Activated CD8-positive, alpha-beta memory T cell treated with anti-CD3 and anti-CD28 coated beads, Interleukin-2, amount 50 U/mL, for 24 hours (primary cell): ENCODE data around the gene RIMS4.
"Not testable (repeated sequence)": the region's sequence is repeated elsewhere in the genome, so short reads cannot be mapped to it uniquely, and the experiment has no call there.

ENCODE experiments used
- DNase-seq: peaks from one replicate; pipeline ENCODE4 v3.0.0-alpha.2; 2020; ENCODE audit errors: extremely low read depth

RIMS4 gene

DNA sequence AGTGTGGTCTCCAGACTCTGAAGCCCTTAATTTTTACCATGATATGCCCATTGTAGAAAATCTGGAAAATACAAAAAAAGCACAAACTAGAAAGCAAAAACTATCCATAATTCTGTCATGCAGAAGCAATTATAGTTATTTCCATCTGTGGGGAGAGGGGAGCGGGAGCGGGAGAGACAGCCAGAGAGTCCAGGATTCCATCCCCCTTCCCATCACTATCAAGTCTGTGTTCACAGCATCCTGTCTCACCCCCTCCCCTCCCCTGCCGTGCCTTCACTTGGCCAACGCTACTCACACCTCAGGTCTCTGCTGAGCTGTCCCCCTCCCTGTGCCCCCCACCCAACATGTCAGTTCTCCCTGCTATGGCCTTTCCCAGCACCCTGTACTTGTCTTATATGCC, 14.5 kb downstream of the RIMS4 start:
- no peak for DNase-seq

DNA sequence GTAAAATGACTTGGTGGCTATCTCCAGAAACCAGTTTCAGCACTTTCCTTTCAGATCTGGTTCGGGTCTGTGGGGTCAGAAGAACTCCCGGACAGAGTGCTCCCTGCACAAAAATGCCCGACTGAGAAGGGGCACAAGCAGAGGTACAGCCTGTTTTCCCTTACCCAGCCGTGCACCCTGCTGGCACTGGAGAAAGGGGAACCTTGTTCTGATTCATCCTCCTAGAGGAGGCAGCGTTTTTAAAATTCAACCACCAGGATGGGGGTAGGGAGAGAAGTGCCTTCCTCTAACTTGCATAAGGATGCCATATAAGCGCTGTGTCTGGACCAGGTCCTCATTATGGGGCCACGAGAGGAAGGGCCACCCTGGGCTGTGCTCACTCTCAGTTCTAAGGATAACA, 17.6 kb downstream of the RIMS4 start:
- no peak for DNase-seq

DNA sequence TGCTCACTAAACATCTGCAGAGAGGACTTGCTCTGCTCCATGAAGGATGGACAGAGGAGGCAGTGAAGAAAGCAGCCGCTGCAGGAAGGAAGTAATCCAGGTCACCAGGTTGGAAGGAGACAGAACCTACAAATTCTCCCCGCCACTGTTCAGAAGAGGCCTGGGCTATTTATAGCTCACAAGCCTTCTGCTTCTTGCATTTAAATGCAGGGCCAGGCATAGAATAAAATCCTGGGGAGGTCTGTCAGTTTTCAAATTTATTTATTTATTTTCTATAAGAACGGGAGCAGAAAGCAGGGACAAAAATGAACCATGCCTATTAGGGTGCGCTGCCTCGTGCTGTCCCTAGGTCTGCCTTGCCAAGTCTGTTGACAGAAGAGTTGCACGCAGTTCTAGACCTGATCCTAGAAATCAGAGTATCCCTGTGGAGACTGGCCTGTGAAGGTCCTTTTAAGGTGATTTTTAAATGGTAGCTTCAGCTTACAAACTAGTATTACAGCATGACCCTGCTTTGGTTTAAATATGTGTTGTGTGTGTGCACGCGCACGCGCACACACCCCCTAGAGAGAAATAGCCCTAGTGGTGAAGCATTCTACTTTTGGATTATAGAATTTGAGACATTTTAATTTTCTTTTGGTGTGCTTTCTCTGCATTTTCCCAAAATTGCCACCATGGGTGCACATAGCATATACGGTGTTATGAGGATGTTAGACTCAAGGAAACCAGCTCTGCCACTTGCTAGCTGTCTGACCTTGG, 19.5 kb downstream of the RIMS4 start:
- DNase-seq = no peak

DNA sequence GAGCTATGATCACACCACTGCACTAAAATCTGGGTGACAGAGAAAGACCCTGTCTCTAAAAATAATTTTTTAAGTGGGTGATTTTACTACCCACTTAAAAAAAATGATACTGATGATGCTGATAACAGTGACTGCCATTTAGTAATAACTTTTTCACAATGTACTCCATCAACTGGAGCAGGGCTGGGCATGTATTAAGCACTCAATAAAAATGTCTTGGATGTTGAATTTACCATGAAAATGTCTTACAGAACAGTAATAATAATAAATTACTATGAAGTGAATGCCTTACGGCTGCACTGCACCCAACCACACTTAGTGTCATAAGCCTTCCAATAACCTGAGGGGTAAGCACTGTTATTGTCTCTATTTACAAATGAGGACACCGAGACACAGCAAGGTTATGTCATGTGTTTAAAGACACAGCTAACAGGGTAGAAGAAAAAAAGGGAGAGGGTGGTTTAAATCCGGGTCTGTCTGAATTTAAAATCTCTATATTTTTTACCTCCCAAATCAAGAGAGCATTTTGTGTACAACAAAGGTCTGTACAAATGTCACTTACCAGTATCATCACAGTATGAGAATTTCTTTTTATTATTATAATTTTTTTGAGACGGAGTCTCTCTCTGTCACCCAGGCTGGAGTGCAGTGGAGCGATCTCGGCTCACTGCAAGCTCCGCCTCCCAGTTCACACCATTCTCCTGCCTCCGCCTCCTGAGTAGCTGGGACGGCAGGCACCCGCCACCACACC, 21.5 kb downstream of the RIMS4 start:
- no peak for DNase-seq

DNA sequence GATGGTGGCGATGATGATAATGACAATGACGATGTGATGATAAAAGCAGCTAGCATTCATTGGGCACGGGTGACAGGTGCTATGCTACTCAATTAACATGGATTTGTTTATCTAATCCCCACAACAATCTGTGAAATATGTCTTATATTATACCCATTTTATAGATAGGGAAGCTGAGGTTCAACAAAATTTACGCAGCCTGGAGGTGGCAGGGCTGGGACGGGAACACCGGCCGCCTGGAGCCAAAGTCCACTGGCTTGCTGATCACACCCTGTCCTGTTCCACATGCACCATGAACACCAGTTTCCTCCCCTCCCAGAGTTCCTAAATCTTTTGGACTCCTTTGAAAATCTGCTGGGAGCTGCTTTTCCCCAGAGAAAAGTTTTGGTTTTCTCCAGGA, 23.0 kb downstream of the RIMS4 start:
- no peak for DNase-seq

DNA sequence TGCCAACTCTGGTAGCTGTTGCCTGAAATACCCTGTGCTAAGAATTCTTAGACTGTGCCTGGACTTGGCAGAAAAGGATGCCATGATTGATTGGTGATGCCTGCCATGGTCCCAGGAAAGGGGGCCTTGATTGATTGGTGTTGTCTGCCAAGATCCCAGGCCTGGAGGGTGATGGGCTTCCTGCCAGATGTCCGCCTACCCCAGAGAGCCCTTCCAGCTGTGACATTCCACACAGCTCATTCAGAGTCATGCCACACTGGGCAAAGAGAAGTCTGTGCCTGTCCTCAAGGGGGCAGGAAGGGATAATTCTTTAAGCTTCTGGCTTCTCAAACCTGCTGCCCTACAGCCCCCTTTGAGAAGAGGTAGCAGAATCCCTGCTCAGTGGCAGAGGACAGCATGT, 24.6 kb downstream of the RIMS4 start:
- DNase-seq = no peak

DNA sequence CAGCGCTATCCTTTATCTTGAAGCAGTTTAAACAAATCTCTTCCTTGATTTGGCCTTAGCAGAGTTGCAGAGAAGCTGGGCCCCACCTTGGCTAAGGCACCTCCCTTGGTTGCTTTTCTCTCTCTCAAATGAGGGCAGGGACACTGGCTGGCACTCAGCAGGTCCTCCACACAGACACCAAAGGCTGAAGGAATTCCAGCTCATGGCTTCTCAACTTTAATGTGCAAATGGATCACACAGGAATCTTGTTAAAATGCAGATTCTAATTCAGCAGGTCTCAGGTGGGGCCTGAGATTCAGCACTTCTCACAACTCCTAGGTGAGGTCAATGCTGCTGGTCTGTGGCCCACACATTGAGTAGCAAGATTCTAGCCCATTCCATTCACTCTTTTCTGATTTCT, 25.7 kb downstream of the RIMS4 start:
- no peak for DNase-seq

DNA sequence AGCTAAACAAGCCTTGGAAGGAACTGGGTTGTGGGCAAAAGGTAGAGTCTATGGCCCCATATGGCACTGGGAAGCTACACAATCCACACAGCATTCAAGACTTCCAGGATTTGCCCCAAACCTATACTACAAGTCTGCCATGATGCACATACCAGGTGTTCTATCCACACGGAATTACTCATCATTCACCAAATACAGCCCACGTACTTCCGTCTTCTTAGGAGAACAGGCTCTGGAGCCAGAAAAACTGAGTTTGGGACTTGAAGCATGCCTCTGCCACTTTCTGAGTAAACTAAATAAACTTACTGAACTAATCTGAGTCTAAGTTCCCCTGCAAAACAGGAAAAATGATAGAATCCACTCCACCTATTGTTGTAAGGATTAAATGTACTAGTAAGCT, 28.6 kb downstream of the RIMS4 start:
- DNase-seq = no peak

DNA sequence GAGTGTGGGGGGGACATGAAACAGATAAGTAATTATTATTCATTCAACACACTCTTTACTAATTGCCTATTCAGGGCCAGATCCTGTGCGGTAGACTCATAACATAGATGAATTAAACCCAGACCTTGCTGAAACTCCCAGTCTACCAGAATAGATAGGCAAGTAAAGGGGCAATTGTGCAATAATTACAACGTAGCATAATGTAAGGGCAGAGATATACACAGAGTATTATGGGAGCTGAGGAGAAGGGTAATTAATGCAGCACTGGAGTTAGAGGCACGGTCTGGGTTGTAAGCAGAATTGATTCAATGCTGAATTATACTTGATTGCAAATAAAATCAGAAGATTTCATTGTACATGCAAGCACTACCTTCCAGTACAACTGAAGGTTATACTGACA, 29.2 kb downstream of the RIMS4 start:
- no peak for DNase-seq

DNA sequence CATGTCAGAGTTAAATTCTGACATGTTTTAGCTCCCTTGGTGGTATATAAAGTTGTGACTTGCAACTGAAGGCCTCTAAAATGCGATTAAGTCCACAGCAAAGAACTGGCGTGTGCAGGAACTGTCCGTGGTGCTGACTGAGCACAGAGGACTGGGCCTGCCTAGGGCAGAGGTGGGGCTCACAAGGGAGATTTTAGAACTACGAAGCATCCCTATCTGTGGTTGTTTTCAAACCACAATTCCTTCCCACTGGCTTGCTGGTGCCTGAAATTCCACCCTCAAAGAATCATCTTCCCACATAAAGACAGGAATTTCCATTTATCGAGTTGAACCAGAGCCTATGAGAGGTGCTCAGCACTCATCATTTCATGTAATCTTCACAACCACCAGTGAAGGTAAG, 30.1 kb downstream of the RIMS4 start:
- DNase-seq = no peak

DNA sequence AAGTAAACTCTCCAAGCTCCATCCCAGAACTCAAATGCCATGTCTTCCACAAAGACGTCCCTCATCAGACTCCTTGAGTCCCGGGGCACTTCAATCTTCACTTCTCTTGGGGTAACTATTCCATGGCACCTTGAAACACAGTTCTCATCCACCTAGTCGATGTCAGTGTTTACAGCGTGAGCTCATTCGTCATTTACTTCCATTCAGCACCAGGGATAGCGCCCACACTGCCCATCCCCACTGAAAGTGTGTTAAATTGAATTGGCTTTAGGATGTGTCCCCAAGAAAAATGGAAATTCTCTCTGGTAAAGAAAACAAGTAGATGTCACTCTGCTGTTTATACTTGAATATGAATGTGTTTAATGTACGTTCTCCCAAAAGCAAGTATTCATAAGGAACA, 33.4 kb downstream of the RIMS4 start:
- no peak for DNase-seq

DNA sequence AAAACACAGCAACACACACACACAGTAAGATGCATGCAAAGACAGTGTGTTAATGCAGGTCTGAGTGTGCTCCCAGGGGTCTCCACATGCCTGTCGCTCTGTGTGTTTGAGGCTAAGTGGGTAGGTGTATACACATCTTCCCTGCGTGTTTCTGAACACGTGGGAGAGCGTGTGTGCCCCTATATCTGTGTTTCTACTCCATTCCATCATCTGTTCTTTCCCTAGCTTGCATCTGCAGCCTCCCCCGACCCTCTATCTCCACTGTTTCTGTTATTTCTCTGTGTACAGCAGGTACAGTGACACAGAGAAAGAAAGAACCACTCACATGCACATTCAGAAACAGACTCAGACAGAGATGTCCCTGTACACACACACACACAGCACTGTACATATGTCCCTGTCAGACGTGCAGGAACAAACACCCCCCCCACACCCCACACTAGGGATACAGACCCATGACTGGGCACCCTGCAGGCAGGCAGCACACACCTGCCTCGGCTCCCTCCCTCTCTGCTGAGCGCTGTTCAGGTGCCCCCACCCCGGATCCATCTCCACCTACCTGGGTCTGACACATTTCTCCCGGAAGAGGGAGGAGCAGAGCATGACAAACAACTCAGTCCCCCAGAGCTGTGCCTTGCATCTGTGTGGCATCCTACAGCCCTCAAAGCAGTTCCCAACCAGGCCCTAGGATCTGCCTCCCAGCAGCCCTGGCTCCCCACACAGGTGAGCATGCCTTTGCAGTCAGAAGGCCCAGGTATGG, 37.1 kb downstream of the RIMS4 start:
- DNase-seq = no peak

DNA sequence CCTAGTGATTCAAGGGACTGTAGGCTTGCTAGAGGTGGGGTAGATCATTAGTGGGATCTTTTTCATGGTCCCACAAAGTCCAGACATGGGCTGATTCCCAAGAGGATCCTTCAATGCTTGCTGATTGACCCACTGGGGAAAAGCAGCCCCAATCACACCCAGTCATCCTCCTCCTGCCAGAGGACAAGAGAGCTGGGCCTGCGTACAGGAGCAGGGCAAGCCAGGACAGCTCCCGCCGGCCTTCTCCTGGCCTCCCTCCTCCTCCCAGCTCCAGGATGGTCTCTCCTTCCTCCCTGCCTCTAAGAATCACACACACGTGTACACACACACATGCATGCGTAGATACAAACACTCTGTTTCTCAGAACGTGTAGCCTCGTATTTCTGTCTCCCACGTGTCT, 37.7 kb downstream of the RIMS4 start:
- no peak for DNase-seq

DNA sequence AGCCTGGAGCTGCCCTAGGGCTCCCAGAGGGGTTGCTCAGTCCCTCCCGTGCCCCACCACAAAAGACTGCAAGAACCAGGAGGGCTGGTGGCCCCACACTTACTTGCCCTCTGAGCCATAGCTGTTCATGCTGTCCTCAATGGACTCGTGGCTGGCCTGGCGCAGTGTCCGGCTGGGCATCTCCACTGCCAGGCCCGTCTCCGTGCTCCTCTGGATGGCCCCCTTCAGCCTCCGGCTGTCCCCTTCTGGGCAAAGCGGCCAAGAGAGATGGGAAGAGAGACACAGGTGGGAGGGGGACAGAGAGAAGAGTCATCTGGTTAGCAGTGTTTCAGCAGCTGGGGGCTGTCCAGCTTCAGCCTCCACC, 39.2 kb downstream of the RIMS4 start:
- no peak for DNase-seq

DNA sequence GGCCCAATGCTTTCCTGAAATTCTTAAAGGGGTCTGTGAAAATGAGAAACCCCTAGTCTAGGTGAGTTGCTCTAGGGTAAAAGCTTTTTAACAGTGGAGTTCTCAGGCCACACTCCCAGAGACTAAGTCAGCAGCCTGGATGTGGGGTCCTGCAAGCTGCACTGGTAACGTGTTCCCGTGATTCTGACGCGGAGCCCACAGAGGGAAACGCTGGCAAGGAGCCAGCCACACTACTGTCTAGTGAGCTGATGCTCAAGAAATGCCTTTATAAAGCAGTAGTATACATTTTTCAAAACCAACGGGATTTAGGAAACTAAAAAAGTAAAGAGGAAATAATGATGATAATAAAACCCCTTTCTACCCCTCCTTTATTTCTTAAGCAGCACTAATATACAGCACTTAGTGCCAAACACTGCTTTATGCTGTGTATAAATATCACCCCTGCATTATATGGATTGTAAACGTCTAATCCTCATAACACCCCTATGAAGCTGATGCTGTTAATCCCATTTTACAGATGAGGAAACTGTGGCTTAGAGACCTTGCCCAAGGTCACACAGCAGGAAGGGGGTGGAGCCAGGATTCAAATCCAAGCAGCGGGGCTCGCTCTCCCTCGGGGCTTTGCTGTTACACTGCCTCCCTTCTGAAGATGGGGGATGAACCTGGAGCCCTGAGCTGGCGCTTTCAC, 39.7 kb downstream of the RIMS4 start:
- DNase-seq = no peak

DNA sequence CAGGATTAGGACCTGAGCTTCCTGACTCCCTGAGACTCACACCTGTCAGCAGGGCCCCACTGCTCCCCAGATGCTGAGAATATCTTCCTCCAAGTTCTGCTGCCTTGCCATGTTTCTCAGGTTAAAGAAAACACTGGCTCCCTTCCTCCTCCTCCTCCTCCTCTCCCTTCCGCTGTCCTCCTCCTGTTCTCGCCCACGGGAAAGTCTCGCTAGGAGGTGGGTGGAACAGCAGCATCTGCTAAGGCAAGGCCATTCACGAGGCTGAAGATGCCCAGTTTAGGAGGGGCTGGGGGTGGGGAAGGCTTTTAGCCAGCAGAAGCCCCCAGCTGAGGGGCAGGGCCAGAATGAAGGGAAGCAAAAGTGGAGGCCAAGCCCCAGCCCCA, 40.9 kb downstream of the RIMS4 start:
- no peak for DNase-seq

DNA sequence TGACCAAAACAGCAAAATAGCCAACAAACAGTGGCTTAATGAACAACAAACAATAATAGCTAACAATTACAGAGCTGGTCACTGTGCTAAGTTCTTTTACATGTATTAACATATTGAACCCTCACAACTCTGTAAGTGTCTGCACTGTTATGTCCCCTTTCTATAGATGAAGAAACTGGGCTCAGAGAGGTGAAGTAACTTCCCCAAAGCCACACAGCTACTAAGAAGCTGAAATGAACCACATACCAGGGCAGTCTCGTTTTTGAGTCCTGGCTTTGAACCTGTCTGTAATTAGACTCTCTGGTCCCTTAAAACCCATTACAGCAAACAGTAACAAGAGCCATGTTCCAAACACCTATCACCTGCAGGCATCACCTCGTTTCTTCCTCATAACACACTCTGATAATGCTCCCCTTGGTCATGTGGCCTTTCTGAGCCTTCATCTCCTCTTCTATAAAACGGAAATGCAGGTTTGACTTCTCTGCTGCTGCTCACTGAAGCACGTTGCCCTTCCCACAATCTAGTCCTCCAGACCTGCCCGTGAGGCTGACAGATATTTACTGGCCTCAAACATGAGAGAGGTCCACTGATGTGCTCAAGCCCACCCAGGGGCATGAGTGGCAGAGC, 41.4 kb downstream of the RIMS4 start:
- DNase-seq = no peak

DNA sequence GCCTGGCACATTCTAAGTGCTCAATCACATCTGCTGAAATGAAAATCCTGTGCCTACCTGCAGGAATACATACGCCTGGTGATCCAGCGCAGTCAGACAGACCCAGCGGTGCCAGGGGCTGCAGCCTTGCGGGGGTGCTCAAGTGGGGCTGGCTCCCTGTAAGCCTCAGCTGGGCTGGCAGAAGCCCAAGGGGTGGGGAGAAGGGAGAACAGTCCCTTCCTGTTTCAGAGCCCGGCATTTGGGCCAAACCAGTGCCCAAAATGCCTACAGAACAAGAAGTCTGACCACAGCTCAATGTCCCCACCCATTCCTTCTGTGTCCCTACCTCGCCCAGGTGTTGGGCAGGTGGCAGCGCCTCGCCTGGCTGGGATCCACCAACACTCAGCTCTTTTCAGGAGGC, 42.1 kb downstream of the RIMS4 start:
- DNase-seq = no peak

DNA sequence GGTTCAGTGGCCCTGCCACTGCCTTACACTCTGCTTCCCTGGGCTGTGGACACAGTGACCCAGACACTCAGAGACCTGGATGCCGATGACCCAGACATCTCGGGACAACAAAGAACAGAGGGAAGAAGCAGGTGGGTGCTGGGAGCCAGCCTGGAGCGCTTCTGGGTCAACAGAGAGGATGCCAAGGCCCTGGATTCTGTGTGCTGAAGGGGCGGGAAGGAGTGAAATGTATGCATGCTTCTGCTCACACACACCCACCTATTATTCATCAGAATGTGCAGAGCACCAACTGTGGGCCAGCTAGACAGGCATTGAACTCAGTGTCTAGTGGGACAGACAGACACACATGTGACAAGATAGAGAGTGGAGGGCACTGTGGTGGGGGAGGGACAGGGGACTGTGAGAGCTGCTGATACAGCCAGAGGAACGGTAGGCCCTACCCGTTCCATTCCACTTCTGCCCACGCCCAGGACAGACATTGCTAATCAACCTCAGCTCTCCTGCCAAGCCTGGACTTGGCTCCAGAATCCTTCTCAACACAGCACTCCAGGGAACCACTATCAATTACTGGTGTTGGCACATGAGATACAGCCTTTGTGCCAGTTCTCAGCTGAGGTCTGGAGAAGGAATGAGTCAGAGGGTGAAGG, 44.5 kb downstream of the RIMS4 start:
- DNase-seq = no peak

DNA sequence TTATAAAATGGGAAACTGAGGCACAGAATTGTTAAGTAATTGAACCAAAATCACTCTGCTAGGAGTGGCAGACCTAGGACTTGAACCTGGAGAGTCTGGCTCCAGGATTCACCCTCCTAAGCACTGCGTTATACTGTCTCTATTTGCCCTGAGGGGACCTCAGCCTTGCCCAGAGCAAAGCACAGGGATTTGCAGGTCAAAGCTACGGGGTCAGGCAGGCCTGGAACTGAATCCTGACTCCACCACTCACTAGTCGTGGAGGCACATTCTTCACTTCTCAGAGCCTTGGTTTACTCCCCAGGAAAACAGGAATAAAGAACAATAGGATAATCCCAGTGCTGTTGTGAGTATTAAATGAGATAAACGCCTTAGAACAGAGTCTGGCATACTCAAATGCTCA, 45.3 kb downstream of the RIMS4 start:
- DNase-seq = no peak

DNA sequence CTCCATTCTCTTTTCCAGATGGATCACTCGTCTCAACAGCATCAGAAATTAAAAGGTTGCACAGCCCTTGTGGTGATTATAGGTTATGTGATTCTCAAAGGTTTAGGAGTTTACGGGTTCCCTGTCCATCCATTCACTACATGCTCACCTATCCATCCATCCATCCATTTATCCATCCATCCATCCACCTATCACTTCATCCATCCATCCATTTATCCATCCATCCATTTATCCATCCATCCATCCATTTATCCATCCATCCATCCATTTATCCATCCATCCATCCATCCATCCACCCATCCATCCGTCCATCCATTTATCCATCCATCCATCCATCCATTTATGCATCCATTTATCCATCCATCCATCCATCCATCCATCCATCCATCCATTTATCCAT, 46.5 kb downstream of the RIMS4 start:
- DNase-seq = not testable (repeated sequence)
